ENCODE measurements around the gene EHHADH.

GRCh38 chr3:185242642-185243041, 11.2 kb downstream of the EHHADH start:
- no peak for TF ChIP-seq CHD4 (IDR thresholded peaks at IDR 0.05; ENCODE audit: borderline replicate concordance)
- no peak for TF ChIP-seq CHD2 (IDR thresholded peaks at IDR 0.05; ENCODE audit: low read length, partially characterized antibody)
- no peak for TF ChIP-seq ESRRA (IDR thresholded peaks at IDR 0.05; ENCODE audit: borderline replicate concordance, low read length)
